ENCODE measurements around the gene MAP2.

- TF ChIP-seq POLR2A (IDR thresholded peaks at IDR 0.05; ENCODE audit: borderline replicate concordance, extremely low read depth, insufficient read depth, insufficient read length) (no peak), CTCF (IDR thresholded peaks at IDR 0.05 in 2 of 3, conservative IDR thresholded peaks at IDR 0.05 in 1 of 3; ENCODE audit: borderline replicate concordance in 1 of 3, insufficient read depth in 1 of 3, low read depth in 2 of 3, low read length in 2 of 3) (no peak), POLR2AphosphoS5 (IDR thresholded peaks at IDR 0.05; ENCODE audit: low read depth, low read length) (no peak), EZH2phosphoT487 (IDR thresholded peaks at IDR 0.05; ENCODE audit: borderline replicate concordance) (no peak), ZNF274 (IDR thresholded peaks at IDR 0.05; ENCODE audit: low read depth, low read length) (no peak), MAX (IDR thresholded peaks at IDR 0.05) (no peak), SP1 (IDR thresholded peaks at IDR 0.05; ENCODE audit: low read depth) (no peak), CBX3 (IDR thresholded peaks at IDR 0.05; ENCODE audit: low read depth) (no peak), YY1 (IDR thresholded peaks at IDR 0.05; ENCODE audit: extremely low read depth, insufficient replicate concordance, low read depth, low read length) (no peak), RAD21 (IDR thresholded peaks at IDR 0.05; ENCODE audit: low read depth) (no peak)
- TF ChIP-seq, protein P1, sequence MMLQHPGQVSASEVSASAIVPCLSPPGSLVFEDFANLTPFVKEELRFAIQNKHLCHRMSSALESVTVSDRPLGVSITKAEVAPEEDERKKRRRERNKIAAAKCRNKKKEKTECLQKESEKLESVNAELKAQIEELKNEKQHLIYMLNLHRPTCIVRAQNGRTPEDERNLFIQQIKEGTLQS (IDR thresholded peaks at IDR 0.05), result no peak
These were observed 318.1 kb downstream of the MAP2 start for GRCh38 chr2:209741953-209742352.
